NCI-H146 (cell line): ENCODE data around the gene CCDC71L.

Source experiments
- DNase-seq: peaks from one replicate; lab custom pipeline; 2025; lab: John Stamatoyannopoulos, UW

The CCDC71L gene

GRCh38 chr7:106659166-106659962, 1.6 kb downstream of the CCDC71L start:
- DNase-seq = no peak

- DNase-seq = no peak
These were observed 2.4 kb downstream of the CCDC71L start for GRCh38 chr7:106658316-106659165.

DNA sequence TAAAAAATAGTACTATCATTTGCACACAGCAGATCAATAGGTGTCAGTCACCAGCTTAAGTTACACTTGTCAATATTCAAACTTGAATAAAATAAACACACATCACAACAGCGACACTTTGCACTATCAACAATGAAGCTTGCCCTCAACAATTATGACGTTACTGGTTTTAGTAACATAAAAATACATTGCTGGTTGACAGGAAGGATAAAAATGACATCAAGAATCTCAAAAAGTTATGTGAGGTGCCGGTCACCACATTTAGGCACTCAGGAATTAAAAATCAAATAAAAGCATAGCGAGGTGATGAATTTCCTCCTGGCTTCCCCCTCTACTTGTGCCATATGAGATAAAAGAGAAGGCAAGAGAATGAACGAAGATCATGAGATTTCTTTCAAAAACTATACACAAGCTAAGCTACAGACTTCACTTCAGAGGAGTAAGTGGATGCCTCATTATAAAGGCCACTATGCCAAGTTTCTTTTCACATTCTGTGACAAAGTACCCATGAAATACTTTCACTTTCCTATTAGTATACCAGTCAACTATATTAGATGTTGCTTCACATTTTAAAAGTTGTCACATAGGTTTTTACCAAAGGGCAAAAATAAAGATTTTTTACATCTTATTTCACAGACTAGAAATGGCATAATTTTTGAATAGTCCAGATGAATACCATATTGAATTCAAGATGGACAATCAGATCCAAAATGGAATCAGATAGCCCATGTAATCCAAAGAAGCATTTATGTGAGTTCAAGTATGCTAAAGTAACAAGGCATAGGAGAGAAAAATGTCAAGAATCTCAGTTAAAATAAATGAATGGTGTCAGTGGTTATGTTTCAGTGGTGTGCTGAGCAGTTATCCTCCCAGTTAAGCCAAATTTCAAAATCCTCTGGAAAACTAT, 3.6 kb downstream of the CCDC71L start:
- DNase-seq = no peak

DNA sequence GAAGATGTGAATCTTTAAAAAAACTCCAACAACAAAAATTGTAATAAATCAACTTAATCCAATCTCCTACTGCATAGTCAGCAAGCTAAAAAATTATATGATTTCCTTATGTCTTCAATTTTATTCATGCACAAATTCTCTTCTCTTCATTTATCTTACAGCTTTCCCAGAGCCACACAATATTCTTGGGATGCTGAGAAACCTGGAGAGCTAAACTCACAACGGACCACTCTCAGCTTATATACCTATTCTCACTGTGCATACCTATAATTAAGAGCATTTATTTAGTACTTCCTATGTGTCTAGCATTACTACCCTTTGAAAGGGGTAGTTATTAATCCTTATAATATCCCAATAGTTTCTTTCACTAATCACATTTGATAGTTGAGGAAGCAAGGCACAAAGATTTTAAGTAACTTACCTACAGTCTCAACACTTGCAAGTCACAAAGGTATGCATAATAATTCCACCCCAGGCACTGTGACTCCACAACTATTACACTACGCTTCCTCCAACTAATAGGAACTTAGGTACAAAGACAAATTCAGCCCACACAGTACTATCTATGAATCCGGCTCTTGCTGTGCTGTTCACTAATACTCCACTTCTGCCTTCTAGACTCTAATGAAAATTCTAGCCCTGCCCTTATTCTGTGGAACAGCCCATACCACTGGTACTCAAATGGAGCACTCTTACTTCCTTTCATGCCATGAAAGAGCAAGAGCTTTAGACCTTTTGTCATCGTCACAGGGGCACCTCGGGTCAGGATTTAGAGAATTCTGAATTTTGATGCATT, 5.1 kb downstream of the CCDC71L start:
- no peak for DNase-seq

DNA sequence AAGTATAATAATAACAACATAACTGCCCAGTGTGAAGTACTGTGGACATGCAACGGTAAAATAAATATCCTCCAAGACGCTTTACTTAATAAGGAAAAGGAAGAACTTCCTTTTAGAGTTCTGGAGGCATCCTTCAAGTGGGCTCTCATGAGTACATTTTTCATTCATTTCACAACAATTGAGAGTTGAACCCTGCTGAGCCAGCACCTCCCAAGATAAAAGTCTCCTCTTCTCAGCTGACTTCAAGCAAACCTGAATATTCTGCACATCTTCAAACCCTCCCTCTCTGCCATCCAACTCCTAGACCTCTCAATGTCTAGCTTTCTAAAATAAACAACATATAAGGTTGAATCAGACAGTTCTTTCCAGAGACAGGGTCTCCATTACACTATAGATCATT, 7.5 kb downstream of the CCDC71L start:
- DNase-seq = no peak

DNA sequence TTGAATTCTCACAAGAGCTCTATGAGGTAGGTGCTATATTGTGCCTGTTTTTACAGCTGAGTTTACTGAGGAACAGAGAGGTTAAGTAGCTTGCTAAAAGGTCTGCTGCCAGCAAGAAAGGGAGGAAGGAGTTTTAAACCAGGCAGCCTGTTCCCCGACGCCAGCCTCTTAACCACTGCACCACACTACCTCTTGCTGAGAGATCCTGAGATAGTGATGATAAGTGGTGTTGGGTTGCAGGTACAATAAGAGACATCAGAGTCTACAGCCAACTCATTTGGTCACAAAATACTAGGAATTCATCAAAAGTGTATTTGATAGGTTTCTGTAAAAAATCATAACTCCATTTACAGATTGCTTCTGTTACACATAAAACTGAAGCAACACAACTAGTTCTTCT, 8.0 kb downstream of the CCDC71L start:
- DNase-seq = no peak

DNA sequence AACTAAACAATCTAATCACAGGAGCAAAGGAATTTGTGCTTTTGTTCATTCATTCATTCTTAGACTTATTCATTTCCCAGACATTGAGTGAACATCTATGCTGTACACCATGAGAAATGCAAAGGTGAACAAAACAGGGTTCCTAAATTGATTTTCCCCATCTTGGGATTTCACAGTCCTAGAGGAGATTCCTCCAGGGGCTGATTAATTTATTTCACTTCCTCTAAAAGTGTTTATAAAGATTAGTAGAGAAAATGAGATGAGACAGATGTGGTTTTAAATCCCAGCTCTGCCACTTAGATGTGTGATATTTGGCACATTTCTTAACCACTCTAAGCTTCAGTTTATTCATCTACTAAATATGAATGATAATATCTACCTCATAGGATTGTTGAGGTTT, 8.9 kb downstream of the CCDC71L start:
- DNase-seq = no peak

DNA sequence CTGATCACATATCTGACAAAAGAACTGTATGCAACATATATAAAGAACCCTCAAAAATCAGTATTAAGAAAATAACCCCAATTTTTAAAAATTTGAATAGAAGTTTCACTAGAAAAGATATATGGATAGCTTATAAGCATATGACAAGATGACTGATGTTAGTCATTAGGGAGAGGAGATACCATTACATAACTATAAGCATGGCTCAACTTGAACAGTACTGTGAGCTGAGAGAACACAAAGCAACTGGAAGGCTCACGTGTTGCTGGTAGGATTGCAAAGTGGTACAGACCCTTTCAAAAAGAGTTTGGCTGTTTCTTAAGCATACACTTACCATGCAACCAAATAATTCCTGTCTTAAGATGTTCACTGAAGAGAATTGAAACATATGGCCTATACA, 14.7 kb downstream of the CCDC71L start:
- no peak for DNase-seq

- DNase-seq = no peak
These were observed 16.0 kb downstream of the CCDC71L start for GRCh38 chr7:106644999-106645398.

- peak; percentile 28 for DNase-seq
These were observed 17.6 kb downstream of the CCDC71L start for GRCh38 chr7:106643216-106644000.

- no peak for DNase-seq
These were observed 19.5 kb downstream of the CCDC71L start for GRCh38 chr7:106641416-106641815.

DNA sequence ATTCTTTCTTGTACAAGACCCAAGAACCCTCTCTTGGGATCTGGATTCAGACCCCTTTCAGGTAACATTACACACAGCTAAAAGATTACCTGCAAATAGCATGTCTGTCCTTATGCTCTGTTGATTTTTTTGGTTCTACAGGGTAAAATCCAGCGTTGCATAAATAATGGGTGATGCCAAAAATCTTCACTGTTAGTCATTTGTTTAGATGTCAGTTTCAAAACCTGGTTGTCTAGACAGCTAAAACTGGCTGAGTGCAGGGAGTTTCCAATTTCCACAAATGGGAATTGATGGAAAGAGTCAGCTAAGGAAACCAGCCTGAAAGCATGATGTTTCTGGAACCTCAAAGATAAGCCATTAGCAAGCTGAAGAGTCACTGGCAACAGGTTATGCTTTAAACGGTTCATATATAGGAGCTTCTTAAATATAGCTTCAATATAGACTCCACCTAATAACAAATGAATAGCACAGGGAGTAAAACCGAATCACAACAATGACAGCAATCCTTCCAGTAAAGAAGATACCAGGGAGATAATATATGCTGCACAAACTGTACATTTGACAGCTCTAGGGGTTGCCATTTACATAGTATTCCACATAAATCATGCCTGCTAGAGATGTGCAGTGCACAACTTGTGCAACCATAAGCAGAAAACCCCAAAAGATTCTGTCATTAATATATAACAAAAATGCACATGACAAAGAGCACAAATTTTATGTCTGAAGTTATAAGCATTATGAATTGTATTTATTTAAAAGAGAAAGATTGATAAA, 20.4 kb downstream of the CCDC71L start:
- no peak for DNase-seq

GRCh38 chr7:106639476-106640334, 21.3 kb downstream of the CCDC71L start:
- DNase-seq = no peak

DNA sequence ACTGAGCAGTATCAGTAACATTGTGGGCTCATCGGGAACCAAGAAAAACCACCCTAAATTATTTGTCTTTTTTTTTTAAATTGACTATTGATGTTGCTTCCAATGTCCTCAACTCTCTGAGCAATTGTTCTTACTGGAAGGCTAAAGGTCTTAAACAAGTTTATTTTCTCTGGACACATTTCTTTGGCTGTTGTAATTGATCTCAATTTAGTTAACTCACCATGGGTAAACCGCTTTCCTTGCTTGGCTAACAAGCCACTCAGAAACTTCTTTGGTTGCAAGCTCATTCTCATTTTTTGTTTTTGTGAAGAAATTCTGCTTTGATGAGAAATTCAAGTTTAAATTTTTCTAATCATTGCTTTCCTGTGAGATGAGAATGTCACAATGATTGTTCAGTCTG, 25.5 kb downstream of the CCDC71L start:
- no peak for DNase-seq

DNA sequence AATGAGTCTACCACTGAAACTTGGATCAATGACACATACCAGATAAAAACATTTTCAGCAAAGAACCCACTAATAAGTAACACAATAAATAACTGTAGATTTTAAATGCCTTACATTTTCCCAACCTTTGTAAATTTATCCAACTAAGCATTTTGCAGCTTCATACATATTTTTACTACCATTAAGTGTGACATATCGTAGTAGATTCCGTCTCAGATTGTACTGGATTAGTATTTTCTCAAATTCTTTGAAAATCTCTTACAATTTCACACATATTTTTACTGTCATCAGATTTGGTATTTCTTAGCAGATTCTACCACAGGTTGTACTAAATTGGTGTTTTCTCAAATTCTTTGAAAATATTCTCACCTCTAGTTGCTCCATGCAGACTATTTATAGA, 26.0 kb downstream of the CCDC71L start:
- no peak for DNase-seq

GRCh38 chr7:106630648-106631047, 30.3 kb downstream of the CCDC71L start:
- no peak for DNase-seq

DNA sequence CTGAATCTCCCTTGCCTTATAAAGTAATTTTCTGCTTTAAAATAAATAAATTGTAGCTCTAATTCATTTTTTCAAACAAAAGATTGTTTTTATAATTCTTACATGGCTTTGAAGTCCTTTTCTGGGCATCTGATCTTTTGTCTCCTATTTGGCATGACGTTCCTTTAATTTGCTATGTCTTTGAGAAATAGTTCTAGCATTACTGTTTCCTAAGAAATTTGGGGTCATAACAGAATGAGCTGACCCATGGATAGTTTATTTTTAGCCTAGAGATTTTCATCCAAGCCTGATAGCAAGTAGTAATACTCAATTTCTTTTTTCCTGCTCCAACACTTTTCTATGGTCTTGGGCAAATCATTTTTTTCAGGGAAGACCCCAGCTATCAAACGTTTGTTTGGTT, 31.4 kb downstream of the CCDC71L start:
- no peak for DNase-seq

GRCh38 chr7:106626376-106627164, 34.4 kb downstream of the CCDC71L start:
- DNase-seq = no peak
